GM19099 (cell line): Measurements from ENCODE around the gene CSMD2.

Source experiments
- POLR2A ChIP-seq: IDR thresholded peaks from 3 replicates; pipeline ENCODE4 v1.6.1; 2011; ENCODE audit warnings: low read depth; ENCODE audit not compliant: insufficient read length; ENCODE audit errors: extremely low read depth

Gene CSMD2

DNA sequence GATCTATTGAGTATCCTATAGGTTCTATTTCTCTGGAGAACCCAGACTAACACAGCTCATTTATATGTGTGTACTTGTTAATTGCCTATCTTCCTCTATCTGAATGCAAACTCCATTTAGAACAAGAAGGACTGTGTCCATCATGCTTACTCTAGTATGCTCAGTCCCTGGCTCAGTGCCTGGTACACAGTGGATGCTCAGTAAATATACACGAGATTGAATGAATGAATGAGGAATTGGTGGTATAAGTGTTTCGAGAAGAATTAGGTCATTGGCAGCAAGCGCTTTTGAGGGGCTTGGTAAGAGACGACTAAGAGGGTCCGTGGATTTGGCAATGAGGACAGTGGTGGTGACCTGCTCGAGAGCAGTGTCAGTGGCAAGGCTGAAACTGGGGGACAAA lies 112.5 kb downstream of the CSMD2 start:
- no peak for TF ChIP-seq POLR2A

DNA sequence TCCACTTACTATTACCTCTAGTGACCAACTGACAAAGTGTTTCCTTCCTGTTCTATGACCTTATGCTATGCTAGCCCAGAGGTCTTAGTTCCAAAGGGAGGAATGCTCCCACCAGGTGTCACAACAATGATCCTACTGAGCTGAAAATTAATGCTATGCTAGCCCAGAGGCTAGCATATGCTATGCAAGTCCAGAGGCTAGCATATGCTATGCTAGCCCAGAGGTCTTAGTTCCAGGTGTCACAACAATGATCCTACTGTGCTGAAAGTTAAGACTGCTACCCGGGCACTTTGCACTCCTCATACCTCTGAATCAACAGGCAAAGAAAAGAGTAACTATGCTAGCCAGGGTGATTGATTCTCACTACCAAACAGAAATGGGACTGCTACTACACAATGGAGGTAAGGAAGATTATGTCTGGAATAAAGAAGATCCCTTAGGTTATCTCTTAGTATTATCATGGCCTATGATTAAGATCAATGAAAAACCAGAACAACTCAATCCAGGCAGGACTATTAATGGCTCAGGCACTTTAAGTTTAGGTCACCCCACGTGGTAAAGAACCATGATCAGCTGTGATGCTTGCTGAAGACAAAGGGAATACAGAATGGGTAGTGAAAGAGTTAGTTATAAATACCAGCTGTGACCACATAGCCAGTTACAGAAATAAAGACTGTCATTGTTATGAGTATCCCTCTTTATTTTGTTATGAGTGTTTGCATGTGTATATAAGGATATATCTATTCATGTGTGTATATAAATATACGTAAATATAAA lies 114.1 kb downstream of the CSMD2 start:
- no peak for TF ChIP-seq POLR2A

DNA sequence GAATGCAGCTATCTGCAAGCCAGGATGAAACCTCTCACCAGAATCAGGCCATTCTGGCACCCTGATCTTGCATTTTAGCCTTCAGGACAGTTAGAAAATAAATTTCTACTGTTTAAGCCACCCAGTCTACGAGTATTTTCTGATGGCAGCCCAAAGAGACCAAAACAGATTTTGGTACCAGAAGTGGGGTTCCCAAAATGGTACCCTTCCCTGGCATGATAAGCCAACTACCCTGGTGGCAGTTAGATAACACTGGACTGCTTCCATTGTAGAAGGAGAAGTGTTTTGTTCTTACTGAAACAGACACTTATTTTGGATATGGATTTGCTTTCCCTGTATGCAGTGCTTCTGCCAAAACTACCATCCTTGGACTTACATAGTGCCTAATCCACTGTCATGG lies 115.0 kb downstream of the CSMD2 start:
- no peak for TF ChIP-seq POLR2A

DNA sequence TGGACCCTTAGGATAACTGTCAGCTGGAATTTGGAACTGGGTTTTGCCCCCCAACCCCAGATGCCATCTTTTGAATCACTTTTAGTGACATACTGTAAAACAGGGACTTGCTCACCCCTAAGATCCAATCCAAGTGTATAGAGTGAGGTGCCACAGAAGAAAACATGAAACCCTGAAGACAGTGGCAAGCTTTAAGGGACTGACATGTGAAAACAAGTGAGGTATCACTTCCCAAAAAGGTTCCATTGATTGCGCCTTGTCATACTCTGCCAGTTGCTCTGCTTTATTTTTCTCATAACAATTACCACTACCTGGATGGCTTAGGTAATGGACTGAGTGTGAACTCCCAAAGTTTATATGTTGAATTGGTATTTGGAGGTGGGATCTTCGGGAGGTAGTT lies 115.6 kb downstream of the CSMD2 start:
- TF ChIP-seq POLR2A, result no peak

DNA sequence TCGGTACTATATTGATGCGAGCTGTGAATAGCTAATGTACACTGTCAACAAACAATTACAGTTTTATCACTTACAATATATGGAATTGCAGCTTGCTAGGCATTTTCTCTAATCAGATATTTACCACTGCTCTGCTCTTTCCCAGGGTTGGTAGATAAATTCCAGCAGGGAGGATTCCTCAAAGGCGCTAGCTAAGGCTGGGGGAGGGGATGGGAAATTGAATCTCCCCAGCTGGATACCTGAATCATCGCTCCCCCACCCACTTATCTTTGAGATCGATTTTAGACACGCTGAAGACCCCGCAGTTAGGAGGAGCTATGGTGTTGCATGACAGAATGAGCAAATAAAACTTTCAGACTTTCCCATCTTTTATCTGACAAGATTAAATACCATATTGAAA lies 127.2 kb downstream of the CSMD2 start:
- TF ChIP-seq POLR2A, result no peak

DNA sequence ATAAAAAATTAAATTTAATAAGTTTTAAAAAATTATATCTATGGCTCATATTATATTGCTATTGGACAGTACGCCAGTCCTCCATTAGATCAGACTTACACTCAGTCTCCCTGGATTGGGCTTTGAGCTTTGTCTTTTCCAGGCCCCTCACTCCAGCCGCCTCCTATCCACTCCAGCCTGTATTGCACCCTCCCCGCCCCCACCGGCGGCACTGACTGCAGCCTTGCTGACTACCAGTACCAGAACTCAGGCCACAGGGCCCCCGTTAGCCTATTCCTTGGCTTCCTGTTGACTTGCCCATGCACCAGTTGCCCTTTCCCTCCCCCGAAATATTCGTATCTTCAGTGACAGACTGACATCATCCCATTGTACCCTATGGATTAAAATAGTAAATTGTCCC lies 127.9 kb downstream of the CSMD2 start:
- no peak for TF ChIP-seq POLR2A

DNA sequence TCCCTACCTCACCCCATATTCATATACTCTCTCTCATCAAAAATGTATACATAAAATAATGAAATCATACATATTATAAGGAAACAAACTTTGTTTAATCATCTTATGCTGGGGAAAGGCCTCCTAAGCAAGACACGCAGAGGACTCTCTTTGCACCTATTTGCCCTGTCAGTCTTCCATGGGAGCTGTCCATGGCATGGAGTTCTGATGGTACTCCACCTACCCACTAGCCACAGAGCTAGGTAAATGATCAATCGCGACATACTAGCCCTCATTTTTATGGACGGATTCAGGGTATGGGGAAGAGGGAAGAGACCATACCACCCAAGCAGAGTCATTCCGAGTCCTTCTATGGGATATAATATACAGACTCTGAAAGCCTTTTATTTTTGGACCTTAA lies 131.0 kb downstream of the CSMD2 start:
- TF ChIP-seq POLR2A, result no peak

DNA sequence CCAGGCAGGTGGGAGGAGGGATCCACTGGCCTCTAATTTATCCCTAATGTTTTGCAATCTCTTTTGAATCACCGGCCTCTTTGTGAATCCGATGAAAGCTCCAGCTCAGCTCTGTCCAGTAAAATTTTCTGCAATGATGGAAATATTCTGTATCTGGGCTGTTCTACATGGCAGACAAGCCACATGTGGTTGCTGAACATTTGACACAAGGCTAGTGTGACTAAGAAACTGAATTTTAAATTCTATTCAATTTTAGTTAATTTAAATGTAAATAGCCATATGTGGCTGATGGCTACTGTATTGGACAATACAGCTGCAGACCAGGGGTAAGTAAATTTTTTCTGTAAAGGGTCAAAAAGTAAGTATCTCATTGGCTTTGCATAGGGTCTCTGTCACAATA lies 135.1 kb downstream of the CSMD2 start:
- no peak for TF ChIP-seq POLR2A

DNA sequence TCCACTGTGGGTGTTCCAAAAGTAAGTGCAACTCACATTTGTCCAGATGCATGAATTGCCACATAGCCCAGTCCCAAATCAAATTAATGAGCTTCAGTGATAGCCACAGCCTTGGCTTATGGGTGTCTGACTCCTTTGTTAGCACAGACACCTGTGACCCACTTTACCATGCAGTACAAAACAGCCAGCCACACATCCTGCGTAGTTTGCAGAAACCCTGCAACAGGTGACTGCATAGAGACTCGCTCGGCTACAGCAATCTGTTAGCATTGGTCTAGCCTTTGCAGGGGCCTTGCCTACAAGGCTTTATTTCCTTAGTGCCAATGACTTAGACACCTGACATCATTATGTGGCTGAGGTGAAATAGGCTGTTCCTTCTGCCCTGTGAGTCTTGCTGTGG lies 135.5 kb downstream of the CSMD2 start:
- no peak for TF ChIP-seq POLR2A

DNA sequence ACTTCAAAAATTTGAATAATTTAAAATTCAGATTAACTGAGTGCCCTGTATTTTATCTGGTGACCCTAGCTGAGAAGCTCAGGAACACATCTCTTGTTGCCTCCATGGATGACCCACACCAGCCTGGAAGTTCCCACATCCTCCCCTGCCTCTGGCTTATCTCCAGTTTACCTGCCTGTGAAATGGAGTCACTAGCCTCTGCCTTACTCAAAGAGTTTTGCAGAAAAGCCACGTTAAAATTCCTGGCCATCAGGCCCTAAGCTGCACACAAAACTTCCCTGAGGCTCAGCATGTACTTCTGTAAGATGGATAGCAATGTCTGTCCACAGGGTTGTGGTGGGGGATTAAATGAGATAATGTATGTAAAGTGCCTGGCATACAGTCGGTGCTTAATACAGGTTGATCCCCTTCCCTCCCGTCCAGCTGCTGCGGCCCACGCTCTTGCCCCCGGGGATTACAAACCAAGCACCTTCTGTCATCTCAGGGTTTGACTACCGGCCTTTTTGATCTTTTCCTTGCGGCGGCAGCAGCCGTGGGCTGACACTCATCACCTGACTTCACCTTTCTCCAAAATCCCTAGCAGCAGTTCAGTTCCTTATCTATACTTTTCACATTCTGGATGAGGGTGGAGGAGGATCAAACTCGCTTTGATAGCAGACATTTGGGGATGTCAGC lies 136.5 kb downstream of the CSMD2 start:
- TF ChIP-seq POLR2A, result no peak

DNA sequence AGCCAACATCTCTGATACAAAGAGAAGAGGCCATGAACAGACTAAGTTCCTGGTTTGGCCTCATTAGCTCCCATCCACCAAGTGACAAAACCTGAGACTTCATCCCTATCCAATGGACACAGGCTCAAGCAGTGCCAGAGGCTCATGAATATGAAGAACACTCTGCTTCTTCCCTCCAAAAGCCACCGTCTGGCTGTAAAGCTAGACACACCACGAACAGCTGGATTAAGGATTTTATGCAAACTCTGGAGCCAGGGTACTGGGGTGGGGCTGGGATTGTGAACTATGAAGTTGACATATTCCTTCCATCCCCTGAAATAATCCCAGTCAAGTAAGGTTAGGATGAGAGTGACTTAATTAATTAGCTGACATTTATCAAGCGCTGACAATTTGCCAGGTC lies 139.4 kb downstream of the CSMD2 start:
- no peak for TF ChIP-seq POLR2A

DNA sequence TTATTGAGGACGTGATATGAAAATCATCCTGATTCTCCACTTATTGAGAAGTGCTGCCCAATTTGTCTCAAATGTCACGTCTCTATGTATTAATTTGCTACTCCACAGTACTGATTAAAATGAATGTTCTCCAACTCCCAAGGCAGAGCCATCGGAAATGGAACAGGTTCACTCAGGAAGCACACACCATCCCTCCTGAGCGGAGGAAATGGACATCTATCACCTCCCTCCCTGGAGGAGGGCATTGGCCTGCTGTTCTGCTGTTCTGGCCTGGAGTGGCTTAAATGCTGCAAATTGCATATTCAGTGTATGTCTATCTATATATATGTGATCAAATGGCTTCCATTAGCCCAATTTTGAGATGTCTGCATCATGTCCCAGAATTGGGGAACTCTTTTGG lies 140.5 kb downstream of the CSMD2 start:
- no peak for TF ChIP-seq POLR2A

DNA sequence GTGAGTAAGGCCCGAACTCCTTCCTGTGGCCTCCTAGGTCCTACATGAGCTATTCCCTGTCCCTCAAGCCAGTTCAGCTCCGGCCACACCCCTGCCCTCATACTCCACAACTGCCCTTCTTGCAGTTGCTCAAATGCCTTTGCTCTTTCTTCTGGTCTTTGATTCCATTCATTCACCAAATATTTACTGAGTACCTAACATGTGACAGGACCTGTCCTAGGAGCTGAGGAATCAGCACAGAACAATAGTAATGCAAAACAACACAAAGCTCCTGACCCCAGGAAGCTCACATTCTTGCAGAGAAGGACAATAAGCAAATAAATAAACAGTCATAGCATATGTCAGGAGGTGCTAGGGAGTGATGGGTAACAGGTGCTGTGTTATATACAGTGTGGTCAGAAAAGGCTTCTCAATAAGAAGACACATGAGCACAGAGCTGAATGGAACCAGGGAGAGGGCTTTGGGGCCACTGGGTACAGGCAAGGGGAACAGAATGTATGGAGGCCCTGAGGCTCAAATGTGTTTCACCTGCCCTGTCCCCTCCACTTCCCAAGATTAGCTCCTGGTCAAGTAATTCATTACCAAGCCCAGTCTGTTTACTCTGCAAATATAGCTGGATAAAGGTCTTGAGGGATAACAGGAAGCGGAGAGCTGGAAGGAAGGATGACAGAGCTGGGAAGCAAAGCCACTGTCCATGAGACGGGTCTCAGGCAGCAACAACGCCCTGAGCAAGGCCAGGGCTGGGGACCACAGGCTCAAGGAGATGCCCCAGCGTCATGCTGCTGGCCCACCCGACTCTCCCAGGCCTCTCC lies 145.1 kb downstream of the CSMD2 start:
- TF ChIP-seq POLR2A, result no peak

DNA sequence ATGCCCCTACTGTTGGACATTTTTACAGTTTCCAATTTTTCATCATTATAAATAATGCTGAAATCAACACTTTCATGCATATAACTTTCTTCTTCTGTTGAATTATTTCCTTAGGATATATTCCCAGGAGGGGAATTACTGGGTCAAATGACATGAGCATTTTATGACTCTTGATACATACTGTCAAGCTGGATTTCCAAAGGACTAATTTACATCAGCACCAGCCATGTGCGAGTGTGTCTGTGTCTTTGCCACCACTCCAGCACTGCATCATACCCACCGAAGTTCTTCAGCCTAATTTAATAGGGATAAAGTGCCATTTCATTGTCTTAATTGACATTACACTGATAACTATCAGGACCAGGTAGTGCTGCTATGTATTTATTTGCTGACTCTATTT lies 146.7 kb downstream of the CSMD2 start:
- TF ChIP-seq POLR2A, result no peak

DNA sequence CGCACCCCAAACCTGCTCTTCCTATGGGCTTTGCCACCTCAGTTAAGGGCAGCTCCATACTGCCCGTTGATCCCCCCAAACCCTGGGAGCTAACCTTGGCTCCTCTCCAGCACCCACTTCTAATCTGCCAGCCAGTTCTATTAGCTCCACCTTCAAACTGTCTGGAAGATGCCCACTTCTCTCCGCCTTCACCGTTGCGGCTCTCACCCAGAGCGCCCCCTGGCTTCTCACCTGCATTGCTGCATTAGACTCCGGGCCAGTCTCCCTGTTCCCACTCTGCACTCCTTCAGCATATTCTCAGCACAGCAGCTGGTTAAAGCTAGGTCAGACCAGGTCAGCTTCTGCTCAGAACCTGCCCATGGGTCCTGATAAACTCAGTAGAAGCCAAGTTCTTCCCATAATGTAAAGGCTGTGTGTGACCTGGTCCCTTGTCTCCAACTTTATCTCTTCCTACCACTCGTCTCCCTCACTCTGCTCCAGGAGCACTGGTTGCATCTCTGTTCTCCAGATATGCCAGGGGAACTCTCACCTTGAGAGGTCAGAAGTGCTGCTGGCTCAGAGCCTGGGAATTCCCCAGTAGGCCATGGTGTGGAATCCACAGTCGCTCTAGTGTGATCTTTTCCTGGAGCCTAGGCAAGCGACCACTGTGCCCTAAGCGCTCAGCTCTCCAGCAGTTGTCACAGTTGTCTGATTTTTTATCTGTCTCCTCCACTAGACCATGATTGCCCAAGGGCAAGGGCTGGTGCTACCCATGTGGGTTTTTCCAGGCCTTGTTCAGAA lies 150.9 kb downstream of the CSMD2 start:
- no peak for TF ChIP-seq POLR2A
